Measurements from ENCODE around the gene HHEX. TPM values are rescaled to one million over a fixed set of nuclear protein-coding genes. Genes with fewer than 3 reads are reported as not detected.
"Not testable (repeated sequence)": the region's sequence is repeated elsewhere in the genome, so short reads cannot be mapped to it uniquely, and the experiment has no call there.

Gene HHEX
- 3.9 TPM for polyA plus RNA-seq (2012; ENCODE audit: missing spikeins)

GRCh38 chr10:92689663-92690210, at the start of gene HHEX:
HHEX (plus strand) TSS chr10:92689955; CDS start chr10:92689987, 32 bp downstream.
- FAIRE-seq (no peak), DNase-seq (ENCODE audit: insufficient read length) (peak; percentile 55)
- TF ChIP-seq POLR2AphosphoS5 (IDR thresholded peaks at IDR 0.05; ENCODE audit: low read depth, low read length) (no peak), POLR2A (IDR thresholded peaks at IDR 0.05; ENCODE audit: low read depth, low read length) (peak; percentile 49; the same call in 1 of the 2 replicates)

- TF ChIP-seq POLR2AphosphoS5 (IDR thresholded peaks at IDR 0.05; ENCODE audit: low read depth, low read length), result no peak
- no peak for TF ChIP-seq POLR2A (IDR thresholded peaks at IDR 0.05; ENCODE audit: low read depth, low read length)
- TF ChIP-seq TAF1 (IDR thresholded peaks at IDR 0.05; ENCODE audit: borderline replicate concordance, low read depth, low read length), result no peak
- DNase-seq (ENCODE audit: insufficient read length) (no peak), FAIRE-seq (no peak)
Observed at GRCh38 chr10:92640107-92640506, 49.6 kb upstream of the HHEX start.

- no peak for TF ChIP-seq TAF1 (IDR thresholded peaks at IDR 0.05; ENCODE audit: borderline replicate concordance, low read depth, low read length)
- no peak for TF ChIP-seq POLR2AphosphoS5 (IDR thresholded peaks at IDR 0.05; ENCODE audit: low read depth, low read length)
- TF ChIP-seq POLR2A (IDR thresholded peaks at IDR 0.05; ENCODE audit: low read depth, low read length), result no peak
- DNase-seq (ENCODE audit: insufficient read length), result no peak
- no peak for FAIRE-seq
Observed at GRCh38 chr10:92641492-92641891, 48.3 kb upstream of the HHEX start.

GRCh38 chr10:92644921-92645320, 44.8 kb upstream of the HHEX start:
- TF ChIP-seq TAF1 (IDR thresholded peaks at IDR 0.05; ENCODE audit: borderline replicate concordance, low read depth, low read length), result no peak
- no peak for TF ChIP-seq POLR2A (IDR thresholded peaks at IDR 0.05; ENCODE audit: low read depth, low read length)
- no peak for TF ChIP-seq POLR2AphosphoS5 (IDR thresholded peaks at IDR 0.05; ENCODE audit: low read depth, low read length)
- DNase-seq (ENCODE audit: insufficient read length) (no peak), FAIRE-seq (no peak)

GRCh38 chr10:92650864-92651263, 38.9 kb upstream of the HHEX start:
- not testable (repeated sequence) for DNase-seq (ENCODE audit: insufficient read length); FAIRE-seq

- no peak for TF ChIP-seq POLR2AphosphoS5 (IDR thresholded peaks at IDR 0.05; ENCODE audit: low read depth, low read length)
- TF ChIP-seq POLR2A (IDR thresholded peaks at IDR 0.05; ENCODE audit: low read depth, low read length), result no peak
- TF ChIP-seq TAF1 (IDR thresholded peaks at IDR 0.05; ENCODE audit: borderline replicate concordance, low read depth, low read length), result no peak
- FAIRE-seq (no peak), DNase-seq (ENCODE audit: insufficient read length) (no peak)
Observed at GRCh38 chr10:92655426-92655825, 34.3 kb upstream of the HHEX start.

GRCh38 chr10:92656266-92656961, 33.3 kb upstream of the HHEX start:
- no peak for DNase-seq (ENCODE audit: insufficient read length)
- TF ChIP-seq TAF1 (IDR thresholded peaks at IDR 0.05; ENCODE audit: borderline replicate concordance, low read depth, low read length) (no peak), POLR2AphosphoS5 (IDR thresholded peaks at IDR 0.05; ENCODE audit: low read depth, low read length) (no peak), POLR2A (IDR thresholded peaks at IDR 0.05; ENCODE audit: low read depth, low read length) (no peak)
- FAIRE-seq, result no peak

GRCh38 chr10:92657024-92657423, 32.7 kb upstream of the HHEX start:
- DNase-seq (ENCODE audit: insufficient read length) (no peak), FAIRE-seq (no peak)
- no peak for TF ChIP-seq POLR2A (IDR thresholded peaks at IDR 0.05; ENCODE audit: low read depth, low read length)
- no peak for TF ChIP-seq TAF1 (IDR thresholded peaks at IDR 0.05; ENCODE audit: borderline replicate concordance, low read depth, low read length)
- no peak for TF ChIP-seq POLR2AphosphoS5 (IDR thresholded peaks at IDR 0.05; ENCODE audit: low read depth, low read length)

- no peak for DNase-seq (ENCODE audit: insufficient read length)
- TF ChIP-seq POLR2A (IDR thresholded peaks at IDR 0.05; ENCODE audit: low read depth, low read length) (no peak), TAF1 (IDR thresholded peaks at IDR 0.05; ENCODE audit: borderline replicate concordance, low read depth, low read length) (no peak), POLR2AphosphoS5 (IDR thresholded peaks at IDR 0.05; ENCODE audit: low read depth, low read length) (no peak)
- FAIRE-seq, result no peak
Observed at GRCh38 chr10:92662848-92663247, 26.9 kb upstream of the HHEX start.

- FAIRE-seq (no peak), DNase-seq (ENCODE audit: insufficient read length) (no peak)
- TF ChIP-seq POLR2A (IDR thresholded peaks at IDR 0.05; ENCODE audit: low read depth, low read length), result no peak
- TF ChIP-seq POLR2AphosphoS5 (IDR thresholded peaks at IDR 0.05; ENCODE audit: low read depth, low read length), result no peak
- no peak for TF ChIP-seq TAF1 (IDR thresholded peaks at IDR 0.05; ENCODE audit: borderline replicate concordance, low read depth, low read length)
Observed at GRCh38 chr10:92664322-92664721, 25.4 kb upstream of the HHEX start.

GRCh38 chr10:92667078-92667477, 22.7 kb upstream of the HHEX start:
- FAIRE-seq (no peak), DNase-seq (ENCODE audit: insufficient read length) (no peak)
- TF ChIP-seq POLR2AphosphoS5 (IDR thresholded peaks at IDR 0.05; ENCODE audit: low read depth, low read length) (no peak), TAF1 (IDR thresholded peaks at IDR 0.05; ENCODE audit: borderline replicate concordance, low read depth, low read length) (no peak)

GRCh38 chr10:92677708-92678107, 12.0 kb upstream of the HHEX start:
- TF ChIP-seq POLR2A (IDR thresholded peaks at IDR 0.05; ENCODE audit: low read depth, low read length), result no peak
- TF ChIP-seq POLR2AphosphoS5 (IDR thresholded peaks at IDR 0.05; ENCODE audit: low read depth, low read length), result no peak
- no peak for TF ChIP-seq TAF1 (IDR thresholded peaks at IDR 0.05; ENCODE audit: borderline replicate concordance, low read depth, low read length)
- FAIRE-seq, result no peak
- no peak for DNase-seq (ENCODE audit: insufficient read length)
